HEK293 (cell line): ENCODE data around the gene COPS4.

ENCODE experiments used
- BCL11B ChIP-seq: fragments of 450-650 bp; formaldehyde crosslinking; IDR thresholded peaks from 2 replicates; pipeline ENCODE4 v1.5.1; 2016; ENCODE audit warnings: low read depth, missing biosample characterization, missing genetic modification characterization
- KLF16 ChIP-seq: fragments of 450-650 bp; formaldehyde crosslinking; IDR thresholded peaks from 2 replicates; pipeline ENCODE4 v1.5.1; 2017; ENCODE audit warnings: missing biosample characterization, missing genetic modification characterization
- SALL2 ChIP-seq: fragments of 450-650 bp; formaldehyde crosslinking; IDR thresholded peaks from 2 replicates; pipeline ENCODE4 v1.5.0; 2017; ENCODE audit warnings: missing biosample characterization, mild to moderate bottlenecking, missing genetic modification characterization, borderline replicate concordance
- TRIM28 ChIP-seq: IDR thresholded peaks from 2 replicates; pipeline ENCODE4 v1.6.1; 2011; ENCODE audit warnings: low read length, control low read depth, borderline replicate concordance
- ZBTB17 ChIP-seq: fragments of 450-650 bp; formaldehyde crosslinking; IDR thresholded peaks from 2 replicates; pipeline ENCODE4 v1.5.1; 2016; ENCODE audit warnings: missing biosample characterization, missing genetic modification characterization
- ZFHX2 ChIP-seq: fragments of 450-650 bp; formaldehyde crosslinking; conservative IDR thresholded peaks from 2 replicates; pipeline ENCODE4 v1.5.1; 2016; ENCODE audit warnings: missing biosample characterization, missing genetic modification characterization
- ZFP3 ChIP-seq: fragments of 450-650 bp; formaldehyde crosslinking; IDR thresholded peaks from 2 replicates; pipeline ENCODE4 v1.5.1; 2016; ENCODE audit warnings: low read depth, missing biosample characterization, missing genetic modification characterization
- ZFP69B ChIP-seq: fragments of 450-650 bp; formaldehyde crosslinking; IDR thresholded peaks from 2 replicates; pipeline ENCODE4 v1.5.1; 2016; ENCODE audit warnings: missing biosample characterization, missing genetic modification characterization
- ZNF10 ChIP-seq: fragments of 450-650 bp; formaldehyde crosslinking; IDR thresholded peaks from 2 replicates; pipeline ENCODE4 v1.5.1; 2017; ENCODE audit warnings: missing biosample characterization, missing genetic modification characterization
- ZNF140 ChIP-seq: fragments of 450-650 bp; formaldehyde crosslinking; IDR thresholded peaks from 2 replicates; pipeline ENCODE4 v1.5.1; 2016; ENCODE audit warnings: missing biosample characterization, missing genetic modification characterization
- ZNF157 ChIP-seq: fragments of 450-650 bp; formaldehyde crosslinking; IDR thresholded peaks from 2 replicates; pipeline ENCODE4 v1.5.1; 2016; ENCODE audit warnings: missing biosample characterization, missing genetic modification characterization
- ZNF184 ChIP-seq: fragments of 450-650 bp; IDR thresholded peaks from 2 replicates; pipeline ENCODE4 v1.5.1; 2018; ENCODE audit warnings: missing biosample characterization, mild to moderate bottlenecking, missing genetic modification characterization
- ZNF24 ChIP-seq: fragments of 450-650 bp; formaldehyde crosslinking; IDR thresholded peaks from 2 replicates; pipeline ENCODE4 v1.5.1; 2016; ENCODE audit warnings: missing biosample characterization, missing genetic modification characterization
- ZNF48 ChIP-seq: fragments of 450-650 bp; formaldehyde crosslinking; IDR thresholded peaks from 2 replicates; pipeline ENCODE4 v1.5.1; 2016; ENCODE audit warnings: missing biosample characterization, missing genetic modification characterization
- ZNF530 ChIP-seq: fragments of 450-650 bp; formaldehyde crosslinking; IDR thresholded peaks from 2 replicates; pipeline ENCODE4 v1.5.1; 2016; ENCODE audit warnings: low read depth, missing biosample characterization, missing genetic modification characterization
- ZNF610 ChIP-seq: fragments of 450-650 bp; formaldehyde crosslinking; IDR thresholded peaks from 2 replicates; pipeline ENCODE4 v1.5.1; 2016; ENCODE audit warnings: missing biosample characterization, missing genetic modification characterization, borderline replicate concordance
- ZNF623 ChIP-seq: fragments of 450-650 bp; formaldehyde crosslinking; IDR thresholded peaks from 2 replicates; pipeline ENCODE4 v1.5.1; 2016; ENCODE audit warnings: missing biosample characterization, missing genetic modification characterization
- ZNF624 ChIP-seq: fragments of 450-650 bp; formaldehyde crosslinking; IDR thresholded peaks from 2 replicates; pipeline ENCODE4 v1.5.1; 2017; ENCODE audit warnings: missing biosample characterization, missing genetic modification characterization
- ZNF629 ChIP-seq: fragments of 450-650 bp; formaldehyde crosslinking; IDR thresholded peaks from 2 replicates; pipeline ENCODE4 v1.5.1; 2017; ENCODE audit warnings: missing biosample characterization, missing genetic modification characterization
- ZNF660 ChIP-seq: fragments of 450-650 bp; IDR thresholded peaks from 2 replicates; pipeline ENCODE4 v1.5.1; 2018; ENCODE audit warnings: missing biosample characterization, mild to moderate bottlenecking, missing genetic modification characterization
- ZNF776 ChIP-seq: fragments of 450-650 bp; formaldehyde crosslinking; IDR thresholded peaks from 2 replicates; pipeline ENCODE4 v1.5.0; 2017; ENCODE audit warnings: missing biosample characterization, missing genetic modification characterization, borderline replicate concordance
- TF ChIP-seq, protein P1 (sequence below): fragments of 450-650 bp; formaldehyde crosslinking; IDR thresholded peaks from 2 replicates; pipeline ENCODE4 v1.5.1; 2017; ENCODE audit warnings: missing biosample characterization, missing genetic modification characterization
- TF ChIP-seq, protein P2 (sequence below): fragments of 450-650 bp; formaldehyde crosslinking; IDR thresholded peaks from 2 replicates; pipeline ENCODE4; 2016; ENCODE audit warnings: missing biosample characterization, missing genetic modification characterization
- TF ChIP-seq, protein P3 (sequence below): fragments of 450-650 bp; formaldehyde crosslinking; IDR thresholded peaks from 2 replicates; pipeline ENCODE4 v1.5.1; 2016; ENCODE audit warnings: missing biosample characterization, missing genetic modification characterization
- TF ChIP-seq, protein P4 (sequence below): fragments of 450-650 bp; formaldehyde crosslinking; IDR thresholded peaks from 2 replicates; pipeline ENCODE4 v1.5.1; 2016; ENCODE audit warnings: missing biosample characterization, missing genetic modification characterization
- TF ChIP-seq, protein P5 (sequence below): fragments of 450-650 bp; formaldehyde crosslinking; IDR thresholded peaks from 2 replicates; pipeline ENCODE4 v1.5.1; 2016; ENCODE audit warnings: missing biosample characterization, missing genetic modification characterization
- TF ChIP-seq, protein P6 (sequence below): fragments of 450-650 bp; IDR thresholded peaks from 2 replicates; pipeline ENCODE4 v1.5.1; 2018; ENCODE audit warnings: missing biosample characterization, missing genetic modification characterization

COPS4 gene

DNA sequence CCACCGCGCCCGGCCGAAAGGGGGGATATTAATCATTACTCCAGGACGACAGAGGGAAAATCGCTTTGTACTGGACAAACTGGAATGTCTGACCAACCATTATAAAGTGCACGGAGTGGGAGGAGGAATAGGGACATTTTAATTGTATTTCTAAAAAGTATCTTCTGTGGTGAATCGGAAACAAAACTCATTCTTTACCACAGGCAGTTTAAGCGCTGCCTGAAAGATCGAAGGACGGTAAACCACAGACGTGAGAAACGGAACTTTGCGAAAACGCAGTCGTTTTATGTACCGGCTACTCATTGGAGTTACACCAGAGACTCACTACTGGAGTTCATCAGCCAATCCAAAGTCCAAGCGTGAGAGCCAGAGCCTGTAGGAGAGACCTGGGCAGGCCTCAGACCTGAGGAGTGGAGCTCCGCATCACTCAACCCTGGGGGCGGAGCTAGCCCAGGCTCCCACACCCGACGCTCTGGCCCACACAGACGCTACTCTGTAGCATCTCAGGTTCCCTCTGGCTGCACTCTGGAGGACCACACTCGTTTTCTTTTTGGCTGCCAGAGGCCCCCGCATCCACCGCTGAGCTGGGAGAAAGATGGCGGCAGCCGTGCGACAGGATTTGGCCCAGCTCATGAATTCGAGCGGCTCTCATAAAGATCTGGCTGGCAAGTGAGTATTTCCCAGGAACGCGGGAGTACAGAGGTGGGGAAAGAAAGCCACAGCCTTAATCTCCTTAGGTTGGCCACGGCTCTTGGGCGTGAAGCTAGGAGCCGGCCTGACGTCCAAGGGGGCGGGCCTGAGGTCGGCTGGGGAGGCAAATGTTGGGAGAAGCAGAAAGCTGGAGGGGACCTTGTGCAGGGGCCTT is at the start of gene COPS4 (continued):
- TF ChIP-seq ZNF776 (tag by site-specific recombination), result no peak
- peak; percentile 98 for TF ChIP-seq ZNF660 (tag by site-specific recombination)
- TF ChIP-seq, protein P1, sequence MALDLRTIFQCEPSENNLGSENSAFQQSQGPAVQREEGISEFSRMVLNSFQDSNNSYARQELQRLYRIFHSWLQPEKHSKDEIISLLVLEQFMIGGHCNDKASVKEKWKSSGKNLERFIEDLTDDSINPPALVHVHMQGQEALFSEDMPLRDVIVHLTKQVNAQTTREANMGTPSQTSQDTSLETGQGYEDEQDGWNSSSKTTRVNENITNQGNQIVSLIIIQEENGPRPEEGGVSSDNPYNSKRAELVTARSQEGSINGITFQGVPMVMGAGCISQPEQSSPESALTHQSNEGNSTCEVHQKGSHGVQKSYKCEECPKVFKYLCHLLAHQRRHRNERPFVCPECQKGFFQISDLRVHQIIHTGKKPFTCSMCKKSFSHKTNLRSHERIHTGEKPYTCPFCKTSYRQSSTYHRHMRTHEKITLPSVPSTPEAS (tag by site-specific recombination), result no peak
- TF ChIP-seq TRIM28, result peak; percentile 75; the same call in 1 of the 2 replicates
- TF ChIP-seq ZNF10, result no peak
- no peak for TF ChIP-seq ZNF140
- TF ChIP-seq ZFHX2 (tag by site-specific recombination), result peak; percentile 72
- no peak for TF ChIP-seq ZNF623 (tag by site-specific recombination)
- TF ChIP-seq BCL11B, result no peak
- TF ChIP-seq ZBTB17 (tag by site-specific recombination), result peak; percentile 99
- TF ChIP-seq ZNF24, result peak; percentile 69
- TF ChIP-seq, protein P2, sequence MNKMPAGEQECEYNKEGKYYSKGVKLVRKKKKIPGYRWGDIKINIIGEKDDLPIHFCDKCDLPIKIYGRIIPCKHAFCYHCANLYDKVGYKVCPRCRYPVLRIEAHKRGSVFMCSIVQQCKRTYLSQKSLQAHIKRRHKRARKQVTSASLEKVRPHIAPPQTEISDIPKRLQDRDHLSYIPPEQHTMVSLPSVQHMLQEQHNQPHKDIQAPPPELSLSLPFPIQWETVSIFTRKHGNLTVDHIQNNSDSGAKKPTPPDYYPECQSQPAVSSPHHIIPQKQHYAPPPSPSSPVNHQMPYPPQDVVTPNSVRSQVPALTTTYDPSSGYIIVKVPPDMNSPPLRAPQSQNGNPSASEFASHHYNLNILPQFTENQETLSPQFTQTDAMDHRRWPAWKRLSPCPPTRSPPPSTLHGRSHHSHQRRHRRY (tag by site-specific recombination), result no peak
- TF ChIP-seq, protein P3, sequence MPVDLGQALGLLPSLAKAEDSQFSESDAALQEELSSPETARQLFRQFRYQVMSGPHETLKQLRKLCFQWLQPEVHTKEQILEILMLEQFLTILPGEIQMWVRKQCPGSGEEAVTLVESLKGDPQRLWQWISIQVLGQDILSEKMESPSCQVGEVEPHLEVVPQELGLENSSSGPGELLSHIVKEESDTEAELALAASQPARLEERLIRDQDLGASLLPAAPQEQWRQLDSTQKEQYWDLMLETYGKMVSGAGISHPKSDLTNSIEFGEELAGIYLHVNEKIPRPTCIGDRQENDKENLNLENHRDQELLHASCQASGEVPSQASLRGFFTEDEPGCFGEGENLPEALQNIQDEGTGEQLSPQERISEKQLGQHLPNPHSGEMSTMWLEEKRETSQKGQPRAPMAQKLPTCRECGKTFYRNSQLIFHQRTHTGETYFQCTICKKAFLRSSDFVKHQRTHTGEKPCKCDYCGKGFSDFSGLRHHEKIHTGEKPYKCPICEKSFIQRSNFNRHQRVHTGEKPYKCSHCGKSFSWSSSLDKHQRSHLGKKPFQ, result no peak
- no peak; the same call in 1 of the 2 replicates for TF ChIP-seq ZNF610
- peak; percentile 81 for TF ChIP-seq ZNF629 (tag by site-specific recombination)
- TF ChIP-seq, protein P4, sequence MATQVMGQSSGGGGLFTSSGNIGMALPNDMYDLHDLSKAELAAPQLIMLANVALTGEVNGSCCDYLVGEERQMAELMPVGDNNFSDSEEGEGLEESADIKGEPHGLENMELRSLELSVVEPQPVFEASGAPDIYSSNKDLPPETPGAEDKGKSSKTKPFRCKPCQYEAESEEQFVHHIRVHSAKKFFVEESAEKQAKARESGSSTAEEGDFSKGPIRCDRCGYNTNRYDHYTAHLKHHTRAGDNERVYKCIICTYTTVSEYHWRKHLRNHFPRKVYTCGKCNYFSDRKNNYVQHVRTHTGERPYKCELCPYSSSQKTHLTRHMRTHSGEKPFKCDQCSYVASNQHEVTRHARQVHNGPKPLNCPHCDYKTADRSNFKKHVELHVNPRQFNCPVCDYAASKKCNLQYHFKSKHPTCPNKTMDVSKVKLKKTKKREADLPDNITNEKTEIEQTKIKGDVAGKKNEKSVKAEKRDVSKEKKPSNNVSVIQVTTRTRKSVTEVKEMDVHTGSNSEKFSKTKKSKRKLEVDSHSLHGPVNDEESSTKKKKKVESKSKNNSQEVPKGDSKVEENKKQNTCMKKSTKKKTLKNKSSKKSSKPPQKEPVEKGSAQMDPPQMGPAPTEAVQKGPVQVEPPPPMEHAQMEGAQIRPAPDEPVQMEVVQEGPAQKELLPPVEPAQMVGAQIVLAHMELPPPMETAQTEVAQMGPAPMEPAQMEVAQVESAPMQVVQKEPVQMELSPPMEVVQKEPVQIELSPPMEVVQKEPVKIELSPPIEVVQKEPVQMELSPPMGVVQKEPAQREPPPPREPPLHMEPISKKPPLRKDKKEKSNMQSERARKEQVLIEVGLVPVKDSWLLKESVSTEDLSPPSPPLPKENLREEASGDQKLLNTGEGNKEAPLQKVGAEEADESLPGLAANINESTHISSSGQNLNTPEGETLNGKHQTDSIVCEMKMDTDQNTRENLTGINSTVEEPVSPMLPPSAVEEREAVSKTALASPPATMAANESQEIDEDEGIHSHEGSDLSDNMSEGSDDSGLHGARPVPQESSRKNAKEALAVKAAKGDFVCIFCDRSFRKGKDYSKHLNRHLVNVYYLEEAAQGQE, result peak; percentile 7; the same call in 1 of the 2 replicates
- TF ChIP-seq, protein P5, sequence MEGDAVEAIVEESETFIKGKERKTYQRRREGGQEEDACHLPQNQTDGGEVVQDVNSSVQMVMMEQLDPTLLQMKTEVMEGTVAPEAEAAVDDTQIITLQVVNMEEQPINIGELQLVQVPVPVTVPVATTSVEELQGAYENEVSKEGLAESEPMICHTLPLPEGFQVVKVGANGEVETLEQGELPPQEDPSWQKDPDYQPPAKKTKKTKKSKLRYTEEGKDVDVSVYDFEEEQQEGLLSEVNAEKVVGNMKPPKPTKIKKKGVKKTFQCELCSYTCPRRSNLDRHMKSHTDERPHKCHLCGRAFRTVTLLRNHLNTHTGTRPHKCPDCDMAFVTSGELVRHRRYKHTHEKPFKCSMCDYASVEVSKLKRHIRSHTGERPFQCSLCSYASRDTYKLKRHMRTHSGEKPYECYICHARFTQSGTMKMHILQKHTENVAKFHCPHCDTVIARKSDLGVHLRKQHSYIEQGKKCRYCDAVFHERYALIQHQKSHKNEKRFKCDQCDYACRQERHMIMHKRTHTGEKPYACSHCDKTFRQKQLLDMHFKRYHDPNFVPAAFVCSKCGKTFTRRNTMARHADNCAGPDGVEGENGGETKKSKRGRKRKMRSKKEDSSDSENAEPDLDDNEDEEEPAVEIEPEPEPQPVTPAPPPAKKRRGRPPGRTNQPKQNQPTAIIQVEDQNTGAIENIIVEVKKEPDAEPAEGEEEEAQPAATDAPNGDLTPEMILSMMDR, result 0 out of 2 replicates have a peak, but pooled peaks have one; percentile 17
- TF ChIP-seq ZNF530 (tag by site-specific recombination), result no peak
- TF ChIP-seq KLF16, result peak; percentile 70
- no peak for TF ChIP-seq SALL2 (tag by site-specific recombination)
- no peak for TF ChIP-seq ZNF157 (tag by site-specific recombination)
- TF ChIP-seq ZFP3 (tag by site-specific recombination), result no peak
- TF ChIP-seq ZFP69B (tag by site-specific recombination), result peak; percentile 69; the same call in 1 of the 2 replicates
- TF ChIP-seq ZNF48 (tag by site-specific recombination), result no peak
- 0 out of 2 replicates have a peak, but pooled peaks have one; percentile 21 for TF ChIP-seq ZNF184 (tag by site-specific recombination)
- TF ChIP-seq, protein P6, sequence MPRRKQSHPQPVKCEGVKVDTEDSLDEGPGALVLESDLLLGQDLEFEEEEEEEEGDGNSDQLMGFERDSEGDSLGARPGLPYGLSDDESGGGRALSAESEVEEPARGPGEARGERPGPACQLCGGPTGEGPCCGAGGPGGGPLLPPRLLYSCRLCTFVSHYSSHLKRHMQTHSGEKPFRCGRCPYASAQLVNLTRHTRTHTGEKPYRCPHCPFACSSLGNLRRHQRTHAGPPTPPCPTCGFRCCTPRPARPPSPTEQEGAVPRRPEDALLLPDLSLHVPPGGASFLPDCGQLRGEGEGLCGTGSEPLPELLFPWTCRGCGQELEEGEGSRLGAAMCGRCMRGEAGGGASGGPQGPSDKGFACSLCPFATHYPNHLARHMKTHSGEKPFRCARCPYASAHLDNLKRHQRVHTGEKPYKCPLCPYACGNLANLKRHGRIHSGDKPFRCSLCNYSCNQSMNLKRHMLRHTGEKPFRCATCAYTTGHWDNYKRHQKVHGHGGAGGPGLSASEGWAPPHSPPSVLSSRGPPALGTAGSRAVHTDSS (tag by site-specific recombination), result peak; percentile 35; the same call in 1 of the 2 replicates
- TF ChIP-seq ZNF624 (tag by site-specific recombination), result no peak
